ENCODE results near the gene C2orf81. TPM values are rescaled to one million over a fixed set of nuclear protein-coding genes. Genes with fewer than 3 reads are reported as not detected.
"Not testable (repeated sequence)": the region's sequence is repeated elsewhere in the genome, so short reads cannot be mapped to it uniquely, and the experiment has no call there.

Gene C2orf81
- total RNA-seq, 1 experiment from 2014 or later, result 9.8 TPM

- intact Hi-C loops (cut with micrococcal nuclease; ENCODE audit: unreplicated experiment), result no loop called here
- Histone ChIP-seq H3K79me2 (ENCODE audit: low read depth) (no peaks in the 10 kb centered on the region), H3K9me2 (ENCODE audit: insufficient read depth) (no peaks in the 10 kb centered on the region), H3K9me3 (ENCODE audit: insufficient read depth, low read depth) (no peaks in the 10 kb centered on the region), H3F3A (ENCODE audit: insufficient read depth, low read depth) (peaks cover 41% of the 10 kb centered on the region; the same call in 1 of the 2 replicates), H3K27me3 (ENCODE audit: insufficient read depth, low read depth) (no peaks in the 10 kb centered on the region), H3K4me1 (replicated peaks; ENCODE audit: insufficient read depth) (peaks cover 9% of the 10 kb centered on the region), H3K27ac (no peak overlapping the region), H3K4me2 (no peak overlapping the region), H3K36me3 (ENCODE audit: low read depth) (peaks cover 8% of the 10 kb centered on the region; the same call in 1 of the 2 replicates), H3K4me3 (no peak overlapping the region), H4K20me1 (ENCODE audit: insufficient read depth) (0 out of 2 replicates have a peak, but pooled peaks cover under 1% of the 10 kb centered on the region), H2AFZ (no peak overlapping the region)
- DNase-seq, result no peak
- CTCF ChIA-PET, result no interaction called here
- no peak for TF ChIP-seq EZH2 (IDR thresholded peaks at IDR 0.05; ENCODE audit: low read depth)
- no peak for TF ChIP-seq CTCF (conservative IDR thresholded peaks at IDR 0.05)
- no TSS peak for BruUV-seq (replicated peaks)
- POLR2A ChIA-PET (ENCODE audit: unreplicated experiment), result no interaction called here
Measured at GRCh38 chr2:74423231-74424095, 2.0 kb upstream of the C2orf81 start.

- H4K20me1 ChIP-seq (ENCODE audit: insufficient read depth); H3K36me3 ChIP-seq (ENCODE audit: low read depth); H3K9me3 ChIP-seq (ENCODE audit: insufficient read depth, low read depth); BruUV-seq (replicated peaks); H3K9me2 ChIP-seq (ENCODE audit: insufficient read depth); H3K27me3 ChIP-seq (ENCODE audit: insufficient read depth, low read depth); H3K4me1 ChIP-seq (replicated peaks; ENCODE audit: insufficient read depth); DNase-seq; H3K79me2 ChIP-seq (ENCODE audit: low read depth); POLR2A ChIA-PET (ENCODE audit: unreplicated experiment): not testable (repeated sequence)
- CTCF ChIA-PET, result interaction anchor here (1.1 kb wide), 1 partner anchor 413 kb away, joined by 3 read pairs; no protein-coding TSS in a partner anchor
- Histone ChIP-seq H2AFZ (peak overlapping the region; percentile 84), H3K4me3 (peak overlapping the region; percentile 67), H3K4me2 (peak overlapping the region; percentile 83), H3K27ac (peak overlapping the region; percentile 40), H3F3A (ENCODE audit: insufficient read depth, low read depth) (peaks cover 41% of the 10 kb centered on the region; the same call in 1 of the 2 replicates)
- intact Hi-C loops (cut with micrococcal nuclease; ENCODE audit: unreplicated experiment), result loop anchor here (1.0 kb wide), 1 partner anchor 28 kb away; no protein-coding TSS in a partner anchor
Measured at GRCh38 chr2:74420443-74421103, 846 bp downstream of the C2orf81 start.

- H3K4me1 ChIP-seq (replicated peaks; ENCODE audit: insufficient read depth), result peaks cover 9% of the 10 kb centered on the region
- peaks cover 36% of the 10 kb centered on the region; the same call in 1 of the 2 replicates for H3F3A ChIP-seq (ENCODE audit: insufficient read depth, low read depth)
- no peaks in the 10 kb centered on the region for H3K36me3 ChIP-seq (ENCODE audit: low read depth)
- no peak overlapping the region for H2AFZ ChIP-seq
- no peaks in the 10 kb centered on the region for H3K27me3 ChIP-seq (ENCODE audit: insufficient read depth, low read depth)
- ChIA-PET POLR2A (ENCODE audit: unreplicated experiment) (no interaction called here), CTCF (no interaction called here)
- no peak overlapping the region for H3K27ac ChIP-seq
- H3K9me3 ChIP-seq (ENCODE audit: insufficient read depth, low read depth), result no peaks in the 10 kb centered on the region
- no peaks in the 10 kb centered on the region for H3K79me2 ChIP-seq (ENCODE audit: low read depth)
- H3K9me2 ChIP-seq (ENCODE audit: insufficient read depth), result no peaks in the 10 kb centered on the region
- H3K4me3 ChIP-seq, result no peak overlapping the region
- DNase-seq, result no peak
- BruUV-seq (replicated peaks), result no TSS peak
- TF ChIP-seq EZH2 (IDR thresholded peaks at IDR 0.05; ENCODE audit: low read depth) (no peak), CTCF (conservative IDR thresholded peaks at IDR 0.05) (no peak)
- H3K4me2 ChIP-seq, result peak overlapping the region; percentile 83; the same call in 1 of the 2 replicates
- no peaks in the 10 kb centered on the region for H4K20me1 ChIP-seq (ENCODE audit: insufficient read depth)
- intact Hi-C loops (cut with micrococcal nuclease; ENCODE audit: unreplicated experiment), result no loop called here
Measured at GRCh38 chr2:74420006-74420405, 1.4 kb downstream of the C2orf81 start.

All from PC-9 (cell line).